Sciatic nerve (tissue), 2 donors: ENCODE measurements around the gene SLC26A6. TPM values are rescaled to one million over a fixed set of nuclear protein-coding genes. Genes with fewer than 3 reads are reported as not detected.

Source experiments
- ATAC-seq: fragments of 200-7000 bp; cut with Tn5 transposase; one replicate; pipeline ENCODE4 v1.9.1; 2020; ENCODE audit warnings: mild to moderate bottlenecking, moderate library complexity
- DNase-seq: peaks from one replicate; pipeline ENCODE4 v3.0.0-alpha.2; 2020; ENCODE audit warnings: low spot score
- intact Hi-C: fragments of 100-400 bp; cut with DNase I; formaldehyde crosslinking; loops from one replicate; pipeline ENCODE4 v1.14.2; 2022
- total RNA-seq: library from RNA; stranded (reverse); fragmentation: NEBNext Ultra II Directional; extraction: Animal tissue kit (Norgen Biotek cat#: 25700); gene quantifications from one replicate; pipeline ENCODE4 v1.2.1, GENCODE V29; 2021
- donor health status: DM: no; HTN: no; CAD: no.
- donor health status: DM: no; HTN: no; CAD: no.

The SLC26A6 gene
- total RNA-seq, 1 donor from 2014 or later, result 17.1 TPM

DNA sequence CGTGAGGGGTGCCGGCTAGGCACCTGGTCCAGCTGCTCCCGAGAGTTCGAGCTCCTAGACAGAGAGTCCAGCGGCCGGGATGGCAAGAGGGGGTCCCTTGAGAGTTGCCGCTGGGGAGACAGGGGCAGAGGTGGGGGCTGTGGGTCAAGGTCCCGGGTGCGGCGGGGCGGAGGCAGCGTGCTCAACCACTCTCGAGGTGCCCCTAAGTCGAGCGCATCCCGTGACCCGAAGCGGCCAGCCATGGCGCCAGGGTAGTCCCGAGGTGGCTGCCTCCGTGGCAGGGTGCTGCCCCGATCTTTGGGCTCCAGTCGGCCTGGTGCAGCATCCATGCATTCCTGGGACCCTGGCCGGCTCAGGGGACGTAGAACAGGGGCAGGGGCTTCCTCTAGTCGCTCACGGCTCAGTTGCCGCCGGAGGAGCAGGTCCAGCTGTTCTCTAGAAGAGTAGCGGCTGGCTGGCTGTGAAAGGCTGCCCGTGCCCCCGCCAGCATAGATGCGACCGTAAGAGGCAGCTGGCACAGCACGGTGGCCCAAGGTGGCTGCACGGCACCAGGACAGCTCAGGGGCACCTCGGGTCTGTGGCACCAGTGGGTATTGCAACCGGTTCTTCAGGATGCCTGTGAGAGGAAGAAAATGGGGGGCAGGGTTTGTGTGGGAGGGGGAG is 4.8 kb upstream of the SLC26A6 start:
- intact Hi-C loops, result no loop called here
- DNase-seq, result no peak
- ATAC-seq, result no peak

DNA sequence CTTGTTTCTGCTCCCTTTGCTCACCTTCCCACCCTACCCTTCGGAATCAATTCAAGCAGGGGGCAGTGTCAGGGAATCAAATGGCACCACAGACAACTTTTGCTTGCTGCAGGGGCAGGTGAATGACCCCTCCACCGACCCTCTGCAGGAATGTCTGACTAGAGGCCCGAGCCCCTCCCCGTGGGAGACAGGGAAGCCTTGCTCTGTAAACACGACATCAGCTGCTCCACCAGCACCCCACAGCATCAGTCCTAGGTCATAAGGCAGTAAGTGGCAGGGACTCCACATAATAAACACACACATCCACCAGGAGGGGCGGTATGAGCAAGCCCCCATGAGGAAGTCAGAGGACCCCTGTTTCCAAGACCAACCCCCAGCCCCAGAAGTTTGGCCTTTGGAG is 2.0 kb upstream of the SLC26A6 start:
- ATAC-seq (no peak), DNase-seq (no peak)
- intact Hi-C loops, result no loop called here

DNA sequence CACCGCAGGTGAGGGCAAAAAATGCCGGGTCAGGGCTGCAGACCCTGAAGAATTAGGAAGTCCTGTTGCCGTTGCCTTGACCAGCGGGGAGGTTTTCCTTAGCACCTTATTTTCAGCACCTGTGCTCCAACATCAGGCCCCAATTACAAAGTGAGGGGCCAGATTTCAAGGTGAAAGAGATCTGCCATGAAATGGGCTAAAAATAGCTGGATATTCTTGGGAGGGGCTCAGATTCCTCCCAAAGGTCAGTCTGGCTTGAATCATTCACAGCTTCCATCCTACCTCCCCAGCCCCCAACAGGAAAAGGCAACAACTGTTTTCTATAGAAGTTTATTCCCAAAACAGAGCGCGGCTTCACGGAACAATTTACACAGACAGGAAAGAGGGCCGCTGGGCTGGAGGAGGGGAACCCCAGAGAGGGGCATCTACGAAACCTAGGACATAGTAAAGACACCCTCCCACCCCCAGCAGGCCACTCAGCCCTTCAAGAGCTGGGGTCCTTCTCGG is 941 bp upstream of the SLC26A6 start:
- intact Hi-C loops, result no loop called here
- ATAC-seq (no peak), DNase-seq (no peak)

DNA sequence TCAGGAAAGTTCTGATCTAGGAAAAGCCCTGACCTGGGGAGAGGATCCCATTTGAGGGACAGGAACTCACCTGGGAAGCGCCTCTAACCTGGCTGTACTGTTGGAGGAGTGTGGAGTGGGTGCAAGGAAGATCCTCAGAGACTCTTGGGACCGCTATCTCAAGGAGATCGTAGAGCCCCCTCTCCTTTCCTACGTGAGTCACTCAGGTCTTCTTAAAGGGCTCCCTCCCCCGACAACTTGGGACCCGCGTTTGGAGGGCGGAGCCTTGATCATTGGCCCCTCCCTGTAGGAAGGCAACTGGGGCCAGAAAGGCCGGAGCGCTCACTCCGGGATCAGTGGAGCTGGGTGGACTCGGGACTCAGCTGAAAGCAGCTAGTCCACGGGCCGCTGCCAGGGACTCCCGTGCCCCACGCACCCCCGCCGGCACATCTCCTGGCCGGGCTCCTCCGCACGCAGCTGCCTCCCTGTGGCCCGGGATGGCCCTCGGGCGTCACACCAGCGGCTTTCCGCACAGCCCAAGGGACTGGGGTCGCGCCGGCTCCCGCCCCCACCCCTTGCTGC is 520 bp downstream of the SLC26A6 start:
- peak; percentile 76 for DNase-seq
- intact Hi-C loops, result no loop called here
- peak; percentile 45 for ATAC-seq

DNA sequence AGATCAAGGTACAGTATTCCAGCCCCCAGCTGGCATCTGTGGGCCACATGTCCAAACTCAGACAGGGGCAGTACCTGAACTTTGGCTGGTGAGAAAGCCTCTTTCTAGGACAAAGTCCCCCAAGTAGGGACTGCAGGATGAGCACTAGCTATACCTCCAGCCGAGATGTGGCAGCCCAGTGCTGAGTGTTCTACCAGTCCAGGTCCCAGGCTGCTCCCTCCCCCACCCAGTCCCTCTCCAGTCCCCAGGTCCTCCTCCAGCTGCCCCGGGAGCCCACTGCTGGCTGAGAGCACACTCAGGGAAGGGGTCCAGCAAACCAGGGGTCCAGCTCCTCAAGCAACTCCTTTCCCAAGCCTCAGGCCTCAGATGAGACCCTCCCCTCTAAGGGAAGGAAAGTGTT is 1.5 kb downstream of the SLC26A6 start:
- ATAC-seq, result no peak
- intact Hi-C loops, result no loop called here

DNA sequence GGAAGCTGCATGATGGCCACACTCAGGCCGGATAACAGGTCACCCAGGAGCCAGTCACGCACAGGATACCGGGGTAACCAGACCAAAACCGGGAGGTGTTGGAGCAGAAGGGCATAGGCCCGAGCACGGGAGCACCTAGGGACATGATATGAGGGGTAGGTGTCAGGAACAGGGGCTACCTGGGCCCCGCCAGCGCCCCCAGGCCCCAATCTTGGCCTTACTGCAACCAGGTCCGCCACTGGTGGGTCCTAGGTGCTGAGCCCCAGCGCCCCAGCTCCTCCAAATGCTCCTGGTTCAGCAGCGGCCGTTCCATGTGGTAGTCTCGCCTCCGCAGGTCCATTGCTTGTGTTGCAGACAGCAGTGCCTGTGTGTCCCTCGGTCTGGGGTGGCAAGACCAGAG is 2.0 kb downstream of the SLC26A6 start:
- intact Hi-C loops, result no loop called here
- no peak for DNase-seq
- ATAC-seq, result no peak

More for the DNA sequence above, 1.5 kb downstream of the SLC26A6 start:
- DNase-seq, result no peak

DNA sequence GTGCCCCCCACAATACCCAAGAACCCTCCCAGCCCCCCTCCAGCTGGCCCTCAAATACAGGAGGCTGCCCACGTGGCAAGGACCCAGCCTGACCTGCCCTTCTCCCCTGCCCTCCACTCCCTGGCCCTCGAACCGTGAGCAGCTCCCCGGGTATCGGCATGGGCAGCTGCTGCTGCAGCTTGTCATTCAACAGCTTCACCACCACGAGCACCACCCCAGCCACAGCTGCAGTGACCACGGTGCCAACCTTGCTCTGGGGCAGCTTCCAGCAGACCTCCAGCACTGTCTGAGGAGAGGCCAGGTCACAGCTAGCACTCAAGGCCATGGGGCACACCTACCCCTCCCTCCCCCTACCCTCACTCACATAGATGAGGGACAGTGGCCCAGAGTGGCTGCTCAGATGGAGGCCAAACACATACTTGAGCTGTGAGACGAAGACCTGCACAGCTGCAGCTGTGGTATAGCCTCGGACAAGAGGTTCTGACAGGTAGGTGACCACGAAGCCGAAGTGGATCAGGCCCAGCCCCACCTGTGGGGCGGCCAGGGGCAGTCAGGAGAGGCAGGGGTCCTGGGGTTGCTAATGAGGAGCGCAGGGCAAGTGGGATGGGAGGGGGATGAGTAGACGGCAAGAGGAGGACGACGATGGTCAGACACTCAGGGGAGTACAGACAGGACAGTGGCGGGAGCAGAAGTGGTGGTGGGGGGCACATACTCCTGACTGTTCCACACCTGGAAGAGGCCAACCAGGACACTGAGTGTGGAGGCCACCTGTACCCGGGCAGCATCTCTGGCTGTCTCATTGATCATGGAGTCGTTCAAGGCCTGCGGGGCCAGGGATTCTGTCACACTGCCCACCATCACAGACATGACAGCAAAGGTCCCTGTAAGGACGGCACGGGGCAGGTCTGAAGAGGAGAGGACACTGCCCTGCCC is 3.5 kb downstream of the SLC26A6 start:
- intact Hi-C loops, result no loop called here
- ATAC-seq (no peak), DNase-seq (no peak)

DNA sequence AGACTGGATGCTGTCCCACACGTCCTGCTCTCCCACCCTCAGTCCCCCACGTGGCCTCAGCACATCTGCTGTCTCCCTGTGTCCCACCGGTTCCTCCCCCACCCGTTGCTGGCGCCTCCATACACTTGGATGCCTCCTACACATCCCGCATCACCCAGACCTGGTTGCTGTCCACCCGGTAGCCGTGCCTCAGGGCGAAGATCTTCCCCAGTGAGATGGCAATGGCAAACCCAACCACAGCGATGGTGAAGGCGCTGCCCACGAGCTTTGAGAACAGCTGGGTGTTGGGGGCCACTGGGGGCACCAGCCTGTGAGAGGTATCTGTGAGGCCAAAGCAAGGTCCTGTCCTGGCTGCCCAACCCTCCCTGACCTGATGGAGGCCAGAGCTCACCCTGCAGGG is 4.4 kb downstream of the SLC26A6 start:
- no peak for DNase-seq
- ATAC-seq, result no peak
- intact Hi-C loops, result no loop called here

DNA sequence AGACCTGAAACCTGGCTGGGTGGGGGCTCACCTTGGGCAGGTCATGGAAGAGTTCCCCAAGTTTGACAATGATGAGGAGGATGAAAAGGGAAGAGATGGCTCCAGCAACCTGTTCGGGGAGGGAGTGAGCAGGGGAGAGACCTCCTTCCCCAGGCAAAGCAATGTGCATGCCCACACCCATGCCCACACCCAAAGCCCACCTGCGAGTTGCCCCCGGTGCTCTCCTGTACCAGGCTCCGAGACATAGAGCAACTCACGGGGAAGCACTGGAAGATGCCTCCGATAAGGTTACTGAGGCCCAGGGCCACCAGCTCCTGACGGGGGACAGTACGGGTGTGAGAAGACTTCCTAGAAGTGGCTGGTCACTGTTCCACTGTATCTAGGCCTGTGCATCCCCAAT is 4.9 kb downstream of the SLC26A6 start:
- DNase-seq (no peak), ATAC-seq (no peak)
- intact Hi-C loops, result no loop called here

DNA sequence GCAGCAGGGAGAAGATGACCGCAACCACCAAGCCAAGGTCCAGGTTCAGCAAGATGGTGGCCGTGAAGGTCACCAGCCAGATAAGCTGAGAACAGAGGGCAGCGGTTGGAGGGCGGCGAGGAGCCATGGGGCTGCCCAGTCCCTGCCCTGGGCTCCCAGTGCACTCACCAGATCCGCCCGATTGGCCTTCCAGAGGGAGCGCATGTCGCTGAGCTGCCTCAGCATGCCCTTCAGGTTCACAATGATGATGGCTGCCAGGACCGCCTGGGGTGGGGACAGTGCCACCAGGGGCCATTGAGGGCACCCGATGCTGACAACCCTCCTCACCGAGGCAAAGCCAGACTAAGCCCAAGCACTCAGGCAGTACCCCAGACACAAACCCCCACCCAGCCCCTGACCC is 5.4 kb downstream of the SLC26A6 start:
- ATAC-seq (no peak), DNase-seq (no peak)
- intact Hi-C loops, result no loop called here

DNA sequence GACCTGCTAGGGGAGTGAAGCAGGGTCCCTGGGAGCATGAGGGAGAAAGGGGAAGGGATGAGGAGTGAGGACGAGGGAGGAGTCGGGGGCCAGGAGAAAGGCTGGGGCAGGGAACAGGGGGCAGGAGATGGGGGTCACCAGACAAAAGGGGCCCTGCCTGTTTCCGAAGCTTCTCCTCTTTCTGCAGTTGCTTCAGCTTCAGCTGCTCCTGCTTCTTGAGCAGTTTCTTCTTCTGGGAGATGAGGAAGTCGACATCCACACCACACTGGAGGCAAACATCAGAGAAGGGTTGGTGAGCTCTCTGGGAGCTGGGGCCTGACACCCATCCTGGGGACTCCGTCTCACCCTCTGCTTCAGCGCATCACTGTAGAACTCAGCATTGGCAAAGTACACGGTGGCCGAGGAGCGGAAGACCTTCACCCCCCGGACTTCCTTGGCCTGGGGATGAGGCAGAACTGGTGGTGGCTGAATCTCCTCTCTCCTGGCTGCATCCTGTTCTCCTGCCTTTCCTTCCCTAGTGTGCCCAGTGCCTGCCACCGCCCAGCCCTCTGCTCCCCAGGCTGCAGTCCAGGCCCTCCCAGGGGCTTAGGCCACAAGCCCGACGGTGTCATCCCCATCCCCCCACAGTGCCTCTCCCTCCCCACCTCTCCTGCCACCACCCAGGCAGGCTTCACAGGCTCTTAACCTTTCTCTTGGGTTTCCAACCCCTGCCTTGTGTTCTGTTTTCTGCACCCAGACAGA is 6.8 kb downstream of the SLC26A6 start:
- DNase-seq, result no peak
- intact Hi-C loops, result no loop called here
- no peak for ATAC-seq

DNA sequence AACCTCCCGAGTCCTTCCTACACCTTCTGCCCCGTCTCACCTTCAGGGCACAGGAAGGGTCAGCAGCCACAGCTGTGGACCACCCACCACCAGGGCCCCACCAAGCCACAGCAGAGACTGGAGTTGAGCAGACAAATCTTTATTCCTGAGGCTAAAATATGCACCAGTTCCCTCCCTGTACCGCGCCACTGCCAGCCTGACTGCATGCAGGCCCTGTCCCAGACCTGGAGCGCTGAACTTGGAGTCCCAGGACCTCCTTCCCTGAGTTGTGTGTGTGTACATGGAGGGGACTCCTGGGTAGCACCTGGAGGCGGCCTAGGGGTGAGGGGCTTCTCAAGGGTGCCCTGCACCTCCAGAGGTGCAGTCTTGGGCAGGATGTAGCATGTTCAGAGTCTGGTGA is 9.7 kb downstream of the SLC26A6 start:
- ATAC-seq (no peak), DNase-seq (no peak)
- intact Hi-C loops, result no loop called here

DNA sequence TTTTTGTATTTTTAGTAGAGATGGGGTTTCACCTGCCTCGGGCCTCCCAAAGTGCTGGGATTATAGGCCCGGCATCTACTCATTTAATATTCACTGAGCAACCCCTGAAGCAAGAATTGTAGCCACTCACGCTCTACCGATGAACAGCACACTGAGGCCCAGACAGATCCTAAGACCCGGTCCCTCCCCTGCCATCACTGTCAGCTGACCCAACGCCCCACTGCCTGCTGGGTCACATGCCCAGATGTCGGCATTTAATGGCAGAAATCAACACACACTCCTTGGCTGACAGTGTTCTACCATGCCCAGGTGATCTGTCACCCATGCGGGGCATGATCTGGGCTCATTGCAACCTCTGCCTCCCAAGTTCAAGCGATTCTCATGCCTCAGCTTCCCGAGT is 10.5 kb downstream of the SLC26A6 start:
- DNase-seq (no peak), ATAC-seq (no peak)
- intact Hi-C loops, result no loop called here

DNA sequence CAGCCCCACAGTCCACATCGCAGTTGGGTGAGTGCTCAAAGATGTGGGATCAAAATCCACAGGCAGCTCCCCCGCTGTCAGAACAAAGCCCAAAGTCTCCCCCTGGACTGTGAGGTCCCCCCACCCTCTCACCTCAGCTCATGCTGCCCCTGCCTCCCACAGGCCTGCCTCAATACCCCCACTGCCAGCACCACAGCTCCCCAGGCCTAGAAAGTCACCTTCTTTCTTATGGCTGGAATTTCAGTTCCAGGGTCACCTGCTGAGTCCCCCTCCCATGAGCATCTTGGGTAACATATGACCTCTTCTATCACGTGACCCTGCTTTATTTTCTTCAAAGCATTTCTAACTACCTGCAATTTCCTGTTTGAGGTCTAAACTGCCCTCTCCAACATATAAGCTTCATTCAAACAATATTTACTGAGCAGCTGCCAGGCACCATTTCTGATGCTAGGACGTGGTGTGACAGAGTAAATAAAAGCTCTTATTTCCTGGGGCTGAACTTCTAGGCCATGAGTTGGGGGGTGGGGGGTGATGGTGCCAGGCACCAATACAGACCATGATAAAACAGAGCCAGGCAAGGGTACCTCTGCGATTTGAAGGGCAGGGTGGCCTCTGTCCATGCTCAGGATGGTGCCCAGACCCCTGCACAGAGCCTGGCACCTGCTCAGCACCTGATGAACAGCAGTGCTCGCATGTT is 11.3 kb downstream of the SLC26A6 start:
- DNase-seq (no peak), ATAC-seq (no peak)
- intact Hi-C loops, result no loop called here

DNA sequence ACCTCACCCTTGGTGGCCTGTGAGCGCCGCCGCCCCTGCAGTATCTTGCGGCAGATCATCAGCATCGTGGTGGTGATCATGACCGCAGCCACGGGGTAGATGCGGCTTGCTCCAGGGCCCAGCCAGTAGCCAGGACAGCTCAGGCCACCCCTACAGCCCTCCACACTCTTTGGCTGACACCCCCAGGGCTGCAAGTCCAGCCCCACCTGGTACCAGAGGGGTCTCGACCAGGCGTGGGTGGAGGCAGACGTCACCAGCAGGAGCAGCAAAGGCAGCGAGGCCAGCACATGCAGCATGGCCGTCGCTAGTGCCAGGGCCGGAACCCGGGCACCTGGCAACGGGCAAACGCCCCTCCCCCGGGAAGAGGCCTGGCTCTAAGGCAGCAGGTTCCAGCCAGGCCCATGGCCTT is 13.8 kb downstream of the SLC26A6 start, which contains the start of gene TMEM89:
TMEM89 (minus strand) TSS at position 309 of the 409 bp plus-strand sequence; CDS start at position 296, 13 bp downstream.
- intact Hi-C loops, result no loop called here
- DNase-seq (no peak), ATAC-seq (no peak)

DNA sequence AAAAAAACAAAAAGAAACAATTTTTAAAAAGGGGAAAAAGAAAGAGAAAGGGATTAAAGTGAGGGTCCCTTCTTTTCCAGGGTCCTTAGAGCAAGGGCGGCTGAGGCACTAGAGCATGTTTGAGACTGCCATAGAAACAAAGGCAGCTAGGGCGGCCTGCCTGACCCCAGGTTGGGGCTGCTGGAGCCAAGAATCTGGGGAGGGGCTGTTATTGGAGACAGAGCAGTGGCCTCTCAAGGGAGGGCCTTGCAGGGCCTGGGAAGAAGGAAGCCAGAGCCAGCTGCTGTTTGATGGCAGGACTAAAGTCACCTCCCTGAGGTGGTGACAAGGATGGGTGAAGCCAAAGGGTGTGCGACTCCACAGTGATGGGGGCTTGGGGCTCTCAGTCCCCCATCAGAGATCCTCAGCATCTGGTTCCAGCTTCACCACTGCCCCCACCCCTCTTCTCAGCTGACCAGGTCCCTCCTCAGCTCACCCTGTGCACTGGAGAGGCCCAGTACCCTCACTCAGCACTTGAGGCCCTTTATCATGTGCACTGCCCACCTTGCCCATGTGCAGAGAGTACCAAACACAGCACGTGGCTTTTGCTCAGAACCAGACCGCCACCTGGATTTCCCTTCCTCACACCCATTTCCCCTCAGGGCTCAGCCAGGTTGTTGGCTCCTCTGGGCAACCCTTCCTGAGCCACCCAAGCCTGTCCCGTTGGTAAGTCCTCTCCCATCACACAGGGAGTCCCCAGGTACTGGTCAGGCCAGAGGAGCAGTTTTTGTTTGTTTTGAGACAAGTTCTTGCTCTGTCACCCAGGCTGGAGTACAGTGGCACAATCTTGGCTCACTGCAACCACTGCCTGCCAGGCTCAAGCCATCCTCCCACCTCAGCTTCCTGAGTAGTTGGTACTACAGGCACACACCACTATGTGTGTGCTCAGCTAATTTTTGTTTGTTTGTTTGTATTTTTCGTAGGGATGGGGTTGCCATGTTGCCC is 15.4 kb downstream of the SLC26A6 start:
- intact Hi-C loops, result no loop called here
- DNase-seq, result no peak
- no peak for ATAC-seq

DNA sequence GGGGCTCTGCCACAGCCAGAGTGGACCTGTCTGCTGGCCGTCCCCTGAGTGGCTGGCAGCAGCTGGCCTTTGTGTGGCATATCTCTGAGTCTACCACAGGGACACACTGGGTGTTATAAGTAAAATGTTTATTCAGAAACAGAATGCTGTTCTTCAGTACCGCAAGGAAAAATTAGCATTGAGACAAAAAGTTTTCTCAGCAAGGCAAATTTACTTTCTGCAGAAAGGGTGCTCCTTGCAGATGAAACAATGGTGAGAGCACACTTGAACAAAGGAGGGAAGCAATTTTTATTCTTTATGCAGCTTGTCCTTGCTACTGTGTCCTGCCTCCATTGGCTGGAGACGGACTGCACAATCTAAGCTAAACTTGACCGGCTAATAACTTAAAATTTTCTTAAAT is 17.7 kb downstream of the SLC26A6 start:
- DNase-seq (no peak), ATAC-seq (no peak)
- intact Hi-C loops, result no loop called here

DNA sequence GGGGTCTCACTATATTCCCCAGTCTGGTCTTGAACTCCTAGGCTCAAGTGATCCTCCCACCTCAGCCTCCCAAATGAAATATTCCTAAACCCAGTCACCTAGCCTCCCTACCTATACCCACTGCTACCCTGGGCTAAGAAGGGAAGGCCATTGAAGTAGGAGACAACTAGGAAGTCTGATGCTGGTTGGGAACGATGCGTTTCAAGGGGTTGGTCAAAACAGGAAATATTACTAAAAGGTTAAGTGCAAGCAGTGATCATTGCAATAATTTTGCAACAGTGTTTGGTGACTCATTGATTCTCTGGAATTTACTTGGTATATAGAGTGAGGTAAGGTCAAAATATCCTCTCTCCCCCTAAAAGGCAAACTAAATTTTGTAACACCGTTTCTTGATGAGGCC is 21.2 kb downstream of the SLC26A6 start:
- intact Hi-C loops, result no loop called here
- no peak for ATAC-seq
- DNase-seq, result no peak
